IMR-90 (cell line): Measurements from ENCODE around the gene MYL2. TPM values are rescaled to one million over a fixed set of nuclear protein-coding genes. Genes with fewer than 3 reads are reported as not detected.

Experiments used
- ATAC-seq: fragments of 200-7000 bp; cut with Tn5 transposase; 2 replicates; pipeline ENCODE4 v1.9.1; 2020; ENCODE audit warnings: low read depth, mild to moderate bottlenecking, moderate library complexity
- BruUV-seq: library from RNA; stranded (reverse); fragments of 400-500 nt; replicated peaks from 2 replicates; lab custom pipeline; 2021; lab: Mats Ljungman, UMichigan
- CTCF ChIA-PET: fragments of 300-600 bp; formaldehyde crosslinking; extraction: SDS; loops from one replicate; lab custom pipeline; 2021; ENCODE audit warnings: antibody characterized with exemption; lab: Yijun Ruan, JAX
- POLR2A ChIA-PET: fragments of 300-600 bp; sonication (Branson Sonifier 250); formaldehyde crosslinking; loops from one replicate; lab custom pipeline; 2022; ENCODE audit warnings: antibody characterized with exemption; ENCODE audit not compliant: unreplicated experiment; lab: Charles Lee
- DNase-seq: peaks from one replicate; pipeline ENCODE4 v3.0.0; 2013
- H2AFZ ChIP-seq: replicated peaks from 2 replicates; pipeline ENCODE3; 2013; ENCODE audit warnings: low read length, mild to moderate bottlenecking; ENCODE audit not compliant: poor library complexity
- H2AK5ac ChIP-seq: 2 replicates; pipeline ENCODE4 v1.6.1; 2013; ENCODE audit warnings: low read depth, low read length, inconsistent platforms
- H2AK9ac ChIP-seq: replicated peaks from 2 replicates; pipeline ENCODE3; 2013; ENCODE audit warnings: mild to moderate bottlenecking, low read depth, low read length, moderate library complexity; ENCODE audit not compliant: poor library complexity
- H2BK120ac ChIP-seq: 2 replicates; pipeline ENCODE4 v1.6.1; 2013; ENCODE audit warnings: low read depth, low read length, inconsistent platforms
- H2BK15ac ChIP-seq: 3 replicates; pipeline ENCODE4 v1.6.1; 2013; ENCODE audit warnings: low read depth, low read length, inconsistent platforms
- H2BK20ac ChIP-seq: 2 replicates; pipeline ENCODE4 v1.6.1; 2013; ENCODE audit warnings: low read depth, mild to moderate bottlenecking, inconsistent platforms, low read length, moderate library complexity
- H2BK5ac ChIP-seq: 2 replicates; pipeline ENCODE4 v1.6.1; 2013; ENCODE audit warnings: mild to moderate bottlenecking, low read depth, low read length, inconsistent platforms; ENCODE audit not compliant: poor library complexity, severe bottlenecking
- H3K14ac ChIP-seq: replicated peaks from 2 replicates; pipeline ENCODE4 v1.6.1; 2013; ENCODE audit warnings: low read depth, low read length, inconsistent platforms
- H3K18ac ChIP-seq: 2 replicates; pipeline ENCODE4 v1.6.1; 2013; ENCODE audit warnings: low read depth, low read length, control low read depth
- H3K23ac ChIP-seq: 2 replicates; pipeline ENCODE4 v1.6.1; 2013; ENCODE audit warnings: low read depth, low read length, inconsistent platforms
- H3K27ac ChIP-seq: 2 replicates; pipeline ENCODE4 v1.5.1; 2013; ENCODE audit warnings: mild to moderate bottlenecking, control low read depth, low read length; ENCODE audit not compliant: insufficient read depth
- H3K27me3 ChIP-seq: 2 replicates; pipeline ENCODE4 v1.6.1; 2013; ENCODE audit warnings: low read length; ENCODE audit not compliant: control insufficient read depth, insufficient read depth
- H3K36me3 ChIP-seq: 2 replicates; pipeline ENCODE4 v1.6.1; 2013; ENCODE audit warnings: low read length, mixed read lengths; ENCODE audit not compliant: control insufficient read depth, insufficient read depth
- H3K4ac ChIP-seq: 2 replicates; pipeline ENCODE4 v1.6.1; 2013; ENCODE audit warnings: low read depth, low read length, inconsistent platforms
- H3K4me1 ChIP-seq: 2 replicates; pipeline ENCODE4 v1.6.1; 2013; ENCODE audit warnings: low read length, mixed read lengths; ENCODE audit not compliant: control insufficient read depth, insufficient read depth
- H3K4me2 ChIP-seq: 2 replicates; pipeline ENCODE4 v1.6.1; 2013; ENCODE audit warnings: low read depth, mild to moderate bottlenecking, control low read depth, low read length, moderate library complexity
- H3K4me3 ChIP-seq: 2 replicates; pipeline ENCODE4 v1.5.1; 2013; ENCODE audit warnings: low read depth, mild to moderate bottlenecking, control low read depth, low read length, moderate library complexity; ENCODE audit not compliant: insufficient read depth
- H3K56ac ChIP-seq: 2 replicates; pipeline ENCODE4 v1.6.1; 2013; ENCODE audit warnings: low read length, inconsistent platforms; ENCODE audit not compliant: insufficient read depth; ENCODE audit errors: extremely low read depth
- H3K79me1 ChIP-seq, 2 experiments: 2 replicates each; pipeline ENCODE4 v1.6.1; 2013; ENCODE audit warnings: low read length in 2 of 2, inconsistent platforms in 1 of 2, low read depth in 1 of 2
- H3K9ac ChIP-seq: 2 replicates; pipeline ENCODE4 v1.6.1; 2013; ENCODE audit warnings: low read depth, low read length, control low read depth
- H3K9me1 ChIP-seq: 2 replicates; pipeline ENCODE4 v1.6.1; 2013; ENCODE audit warnings: low read length, inconsistent platforms; ENCODE audit not compliant: insufficient read depth
- H3K9me3 ChIP-seq: 2 replicates; pipeline ENCODE4 v1.6.1; 2013; ENCODE audit warnings: low read length; ENCODE audit not compliant: control insufficient read depth, insufficient read depth
- H4K20me1 ChIP-seq: 2 replicates; pipeline ENCODE4 v1.6.1; 2013; ENCODE audit warnings: low read length, inconsistent platforms; ENCODE audit not compliant: insufficient read depth
- H4K5ac ChIP-seq: 2 replicates; pipeline ENCODE4 v1.6.1; 2013; ENCODE audit warnings: mild to moderate bottlenecking, low read depth, low read length, control low read depth
- H4K8ac ChIP-seq, 2 experiments: 2 replicates each; pipeline ENCODE4 v1.6.1; 2013; ENCODE audit warnings: low read depth in 2 of 2, low read length in 2 of 2, control low read depth in 1 of 2, inconsistent platforms in 1 of 2
- H4K91ac ChIP-seq: 2 replicates; pipeline ENCODE4 v1.6.1; 2013; ENCODE audit warnings: low read depth, low read length, inconsistent platforms; ENCODE audit not compliant: insufficient read depth
- BHLHE40 ChIP-seq: fragments of 150-350 bp; IDR thresholded peaks from 2 replicates; pipeline ENCODE4 v1.6.1; 2016; ENCODE audit warnings: mild to moderate bottlenecking, low read depth, low read length
- CEBPB ChIP-seq: IDR thresholded peaks from 2 replicates; pipeline ENCODE4 v1.6.1; 2012; ENCODE audit warnings: low read depth, low read length, improper control_type of control experiment
- CHD1 ChIP-seq: IDR thresholded peaks from 2 replicates; pipeline ENCODE4 v1.6.1; 2012; ENCODE audit warnings: low read depth, low read length, improper control_type of control experiment
- ELK1 ChIP-seq: fragments of 150-350 bp; IDR thresholded peaks from 2 replicates; pipeline ENCODE4 v1.6.1; 2016; ENCODE audit warnings: low read depth, mild to moderate bottlenecking, low read length, moderate library complexity, borderline replicate concordance
- FOS ChIP-seq: fragments of 150-350 bp; IDR thresholded peaks from 2 replicates; pipeline ENCODE4 v1.6.1; 2016; ENCODE audit warnings: low read depth, low read length
- MAFK ChIP-seq: IDR thresholded peaks from 2 replicates; pipeline ENCODE4 v1.6.1; 2012; ENCODE audit warnings: low read depth, low read length, improper control_type of control experiment
- MAZ ChIP-seq: IDR thresholded peaks from 2 replicates; pipeline ENCODE4 v1.6.1; 2012; ENCODE audit warnings: low read depth, mild to moderate bottlenecking, low read length, improper control_type of control experiment, moderate library complexity, borderline replicate concordance
- MXI1 ChIP-seq: IDR thresholded peaks from 2 replicates; pipeline ENCODE4 v1.6.1; 2012; ENCODE audit warnings: low read depth, mild to moderate bottlenecking, low read length, moderate library complexity, borderline replicate concordance
- NFE2L2 ChIP-seq: fragments of 150-350 bp; IDR thresholded peaks from 2 replicates; pipeline ENCODE4 v1.6.1; 2016; ENCODE audit warnings: low read depth, mild to moderate bottlenecking, low read length
- POLR2A ChIP-seq: IDR thresholded peaks from 2 replicates; pipeline ENCODE4 v1.6.1; 2012; ENCODE audit warnings: mild to moderate bottlenecking, low read depth, low read length
- RAD21 ChIP-seq: IDR thresholded peaks from 2 replicates; pipeline ENCODE4 v1.6.1; 2012; ENCODE audit warnings: low read length, improper control_type of control experiment
- RCOR1 ChIP-seq: IDR thresholded peaks from 2 replicates; pipeline ENCODE4 v1.6.1; 2012; ENCODE audit warnings: mild to moderate bottlenecking, low read length, improper control_type of control experiment; ENCODE audit not compliant: insufficient replicate concordance
- RFX5 ChIP-seq: IDR thresholded peaks from 2 replicates; pipeline ENCODE4 v1.8.0; 2012; ENCODE audit warnings: low read depth, mild to moderate bottlenecking, low read length, moderate library complexity
- SMC3 ChIP-seq: fragments of 150-350 bp; IDR thresholded peaks from 2 replicates; pipeline ENCODE4 v1.6.1; 2016; ENCODE audit warnings: low read depth, mild to moderate bottlenecking, antibody characterized with exemption, low read length, moderate library complexity
- USF2 ChIP-seq: fragments of 150-350 bp; IDR thresholded peaks from 2 replicates; pipeline ENCODE4 v1.6.1; 2017; ENCODE audit warnings: mild to moderate bottlenecking, antibody characterized with exemption, low read length, low read depth
- WGBS, 2 experiments: methylation state at CpG; one replicate each; pipeline versions ENCODE4 v1.1.5 to v1.1.7; 2013; ENCODE audit warnings: missing lambda C conversion rate in 2 of 2; ENCODE audit not compliant: insufficient read length in 1 of 2; ENCODE audit errors: extremely low coverage in 2 of 2; 5-methylcytosine and 5-hydroxymethylcytosine counted together
- dilution Hi-C: fragments of 300-500 bp; cut with HindIII; formaldehyde crosslinking; loops from one replicate; pipeline ENCODE4 v1.14.3; 2018; ENCODE audit warnings: low sequenced_read_pairs; ENCODE audit not compliant: unreplicated experiment
- in situ Hi-C: fragments of 300-500 bp; cut with MboI; formaldehyde crosslinking; loops from 3 replicates; pipeline ENCODE4 v1.14.3; 2019; ENCODE audit warnings: low sequenced_read_pairs, inconsistent platforms, mixed read lengths
- intact Hi-C: fragments of 100-400 bp; cut with micrococcal nuclease; formaldehyde crosslinking; loops from 2 replicates; pipeline ENCODE4 v1.10.0; 2022
- polyA plus RNA-seq, 3 experiments: library from polyadenylated mRNA; depleted of rRNA; stranded (reverse); fragments of >200 nt; gene quantifications; 2 replicates each; pipeline ENCODE4 v1.2.3, GENCODE V29; 2012; ENCODE audit warnings: low replicate concordance in 1 of 3
- total RNA-seq: library from RNA; depleted of rRNA; stranded (reverse); fragments of >200 nt; gene quantifications from 2 replicates; pipeline ENCODE4 v1.2.3, GENCODE V29; 2012
- TF ChIP-seq, protein P1 (sequence below): conservative IDR thresholded peaks from 2 replicates; pipeline ENCODE4 v1.5.1; 2012; ENCODE audit warnings: mild to moderate bottlenecking, low read depth, low read length, improper control_type of control experiment

Gene MYL2
- total and polyA plus RNA-seq, 2 of the 4 experiments (the other 2 are of a cell fraction) = not detected

GRCh38 chr12:110865521-110865920 is 54.9 kb downstream of the MYL2 start:
- intact Hi-C loops (no loop called here), dilution Hi-C loops (no loop called here), in situ Hi-C loops (no loop called here)
- no CpG with 5 or more reads among the region's 6 CpGs for WGBS, 2 experiments
- Histone ChIP-seq H2AFZ (no peak overlapping the region), H4K20me1 (no peaks in the 10 kb centered on the region), H4K5ac (no peak overlapping the region), H3K4me3 (no peak overlapping the region), H3K9me1 (no peaks in the 10 kb centered on the region), H2BK15ac (no peak overlapping the region), H2AK9ac (no peak overlapping the region), H3K4me1 (no peaks in the 10 kb centered on the region), H2BK120ac (no peak overlapping the region), H3K27me3 (no peaks in the 10 kb centered on the region), H3K4me2 (no peak overlapping the region), H3K36me3 (no peaks in the 10 kb centered on the region), H3K79me1 (no peaks in the 10 kb centered on the region), H3K9ac (no peak overlapping the region), H4K91ac (no peak overlapping the region), H3K56ac (no peak overlapping the region), H3K4ac (no peak overlapping the region), H4K8ac (no peak overlapping the region), H3K23ac (no peak overlapping the region), H3K9me3 (no peaks in the 10 kb centered on the region), H3K27ac (no peak overlapping the region), H2AK5ac (no peak overlapping the region), H2BK20ac (no peak overlapping the region), H3K14ac (no peak overlapping the region), H3K18ac (no peak overlapping the region), H2BK5ac (no peak overlapping the region)
- TF ChIP-seq MAZ = no peak
- TF ChIP-seq FOS = no peak
- no peak for TF ChIP-seq CEBPB
- TF ChIP-seq, protein P1, sequence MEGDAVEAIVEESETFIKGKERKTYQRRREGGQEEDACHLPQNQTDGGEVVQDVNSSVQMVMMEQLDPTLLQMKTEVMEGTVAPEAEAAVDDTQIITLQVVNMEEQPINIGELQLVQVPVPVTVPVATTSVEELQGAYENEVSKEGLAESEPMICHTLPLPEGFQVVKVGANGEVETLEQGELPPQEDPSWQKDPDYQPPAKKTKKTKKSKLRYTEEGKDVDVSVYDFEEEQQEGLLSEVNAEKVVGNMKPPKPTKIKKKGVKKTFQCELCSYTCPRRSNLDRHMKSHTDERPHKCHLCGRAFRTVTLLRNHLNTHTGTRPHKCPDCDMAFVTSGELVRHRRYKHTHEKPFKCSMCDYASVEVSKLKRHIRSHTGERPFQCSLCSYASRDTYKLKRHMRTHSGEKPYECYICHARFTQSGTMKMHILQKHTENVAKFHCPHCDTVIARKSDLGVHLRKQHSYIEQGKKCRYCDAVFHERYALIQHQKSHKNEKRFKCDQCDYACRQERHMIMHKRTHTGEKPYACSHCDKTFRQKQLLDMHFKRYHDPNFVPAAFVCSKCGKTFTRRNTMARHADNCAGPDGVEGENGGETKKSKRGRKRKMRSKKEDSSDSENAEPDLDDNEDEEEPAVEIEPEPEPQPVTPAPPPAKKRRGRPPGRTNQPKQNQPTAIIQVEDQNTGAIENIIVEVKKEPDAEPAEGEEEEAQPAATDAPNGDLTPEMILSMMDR = no peak
- TF ChIP-seq NFE2L2 = no peak
- no peak for TF ChIP-seq USF2
- no peak for TF ChIP-seq RCOR1
- no peak for TF ChIP-seq SMC3
- TF ChIP-seq MAFK = no peak
- no peak for TF ChIP-seq POLR2A
- no peak for TF ChIP-seq CHD1
- no peak for TF ChIP-seq ELK1
- no peak for TF ChIP-seq RFX5
- no peak for TF ChIP-seq RAD21
- TF ChIP-seq BHLHE40 = no peak
- no peak for TF ChIP-seq MXI1
- no TSS peak for BruUV-seq
- CTCF ChIA-PET = no interaction called here
- POLR2A ChIA-PET = no interaction called here
- DNase-seq (no peak), ATAC-seq (no peak)
